HG02870 (cell line): ENCODE measurements around the gene SNX3.

Experiments used
- ATAC-seq: cut with Tn5 transposase; IDR thresholded peaks from one replicate; pipeline ENCODE4 v1.9.1; 2021; ENCODE audit warnings: mild to moderate bottlenecking, moderate library complexity; ENCODE audit not compliant: unreplicated experiment

Gene SNX3

GRCh38 chr6:108171918-108172516, 88.8 kb downstream of the SNX3 start:
- ATAC-seq: no peak

GRCh38 chr6:108171291-108171917, 89.4 kb downstream of the SNX3 start:
- ATAC-seq: no peak

- ATAC-seq: no peak
These were observed 90.2 kb downstream of the SNX3 start for GRCh38 chr6:108170332-108171290.

- no peak for ATAC-seq
These were observed 91.1 kb downstream of the SNX3 start for GRCh38 chr6:108169464-108170331.

GRCh38 chr6:108168501-108169463, 92.1 kb downstream of the SNX3 start:
- no peak for ATAC-seq

GRCh38 chr6:108168090-108168463, 92.8 kb downstream of the SNX3 start:
- ATAC-seq: no peak

GRCh38 chr6:108167449-108168089, 93.3 kb downstream of the SNX3 start:
- no peak for ATAC-seq

GRCh38 chr6:108166664-108167448, 94.0 kb downstream of the SNX3 start:
- no peak for ATAC-seq

GRCh38 chr6:108165714-108166663, 94.9 kb downstream of the SNX3 start, which contains the start of gene NR2E1:
NR2E1 (plus strand) TSS chr6:108166022; CDS start chr6:108166766, 744 bp downstream.
- ATAC-seq: no peak

- ATAC-seq: no peak
These were observed 95.8 kb downstream of the SNX3 start for GRCh38 chr6:108164815-108165706.

- no peak for ATAC-seq
These were observed 96.4 kb downstream of the SNX3 start for GRCh38 chr6:108164543-108164814.

- no peak for ATAC-seq
These were observed 96.9 kb downstream of the SNX3 start for GRCh38 chr6:108163644-108164542.

- ATAC-seq: no peak
These were observed 97.6 kb downstream of the SNX3 start for GRCh38 chr6:108163267-108163643.

- no peak for ATAC-seq
These were observed 99.0 kb downstream of the SNX3 start for GRCh38 chr6:108161724-108162282.
